Activated naive CD4-positive, alpha-beta T cell treated with Interleukin-2 at 50 U/mL for 16 hours (primary cell): ENCODE results near the gene PDZD8.
"Not testable (repeated sequence)": the region's sequence is repeated elsewhere in the genome, so short reads cannot be mapped to it uniquely, and the experiment has no call there.

ENCODE experiments used
- DNase-seq: peaks from one replicate; pipeline ENCODE4 v3.0.0-alpha.2; 2020

The PDZD8 gene

DNA sequence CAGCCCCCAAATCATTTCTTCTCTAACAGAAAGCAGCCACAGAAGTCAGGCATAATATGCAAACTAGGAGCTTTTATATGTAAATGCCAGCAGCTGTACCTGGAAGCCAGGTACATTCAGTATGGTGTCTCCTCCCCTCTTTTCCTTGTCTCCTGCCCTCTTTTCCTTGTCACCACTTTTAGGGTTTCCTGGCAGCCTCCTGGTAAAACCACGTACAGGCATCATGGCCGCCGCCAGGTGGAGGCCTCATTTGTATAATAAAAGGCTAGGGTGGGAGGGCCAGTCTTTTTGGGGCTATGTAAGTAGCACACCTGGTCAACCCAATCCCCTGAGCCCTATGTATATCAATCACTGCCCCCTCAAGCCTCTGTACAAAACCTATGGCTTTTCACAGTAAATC, 28.7 kb downstream of the PDZD8 start:
- no peak for DNase-seq

DNA sequence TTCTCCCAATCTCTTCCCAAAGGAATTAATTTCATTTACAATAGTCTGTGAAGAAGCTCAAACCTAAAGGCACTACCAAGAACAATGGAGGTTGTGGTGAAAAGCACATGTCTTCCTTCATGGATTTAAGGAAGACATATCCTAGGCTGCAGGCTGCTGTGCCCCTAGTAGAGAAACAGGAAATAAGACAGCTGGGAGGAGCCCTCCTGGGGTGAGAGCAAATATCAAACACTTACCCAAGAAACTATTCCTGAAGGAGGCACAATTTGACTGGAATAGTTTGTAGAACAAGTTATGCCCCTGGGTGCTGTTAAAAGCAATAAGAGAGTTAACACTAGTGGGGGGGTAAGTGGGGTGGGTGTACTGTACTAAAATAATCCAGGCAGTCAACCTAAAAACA, 30.1 kb downstream of the PDZD8 start:
- DNase-seq = no peak

DNA sequence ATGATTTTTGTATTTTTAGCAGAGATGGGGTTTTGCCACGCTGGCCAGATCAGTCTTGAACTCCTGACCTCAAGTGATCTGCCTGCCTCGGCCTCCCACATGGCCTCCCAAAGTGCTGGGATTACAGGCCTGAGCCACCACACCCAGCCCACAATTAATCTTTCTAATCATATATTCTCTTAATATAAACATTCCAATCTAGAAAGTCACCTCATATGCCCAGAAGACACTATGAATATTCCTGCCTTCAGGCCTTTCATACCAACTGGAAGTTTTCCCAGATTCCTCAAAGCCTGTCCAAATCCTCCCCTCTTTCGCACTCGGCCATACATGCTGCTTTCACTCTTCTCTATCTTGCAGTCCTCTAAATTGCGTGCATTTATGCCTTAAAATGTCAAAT, 32.6 kb downstream of the PDZD8 start:
- DNase-seq = no peak

DNA sequence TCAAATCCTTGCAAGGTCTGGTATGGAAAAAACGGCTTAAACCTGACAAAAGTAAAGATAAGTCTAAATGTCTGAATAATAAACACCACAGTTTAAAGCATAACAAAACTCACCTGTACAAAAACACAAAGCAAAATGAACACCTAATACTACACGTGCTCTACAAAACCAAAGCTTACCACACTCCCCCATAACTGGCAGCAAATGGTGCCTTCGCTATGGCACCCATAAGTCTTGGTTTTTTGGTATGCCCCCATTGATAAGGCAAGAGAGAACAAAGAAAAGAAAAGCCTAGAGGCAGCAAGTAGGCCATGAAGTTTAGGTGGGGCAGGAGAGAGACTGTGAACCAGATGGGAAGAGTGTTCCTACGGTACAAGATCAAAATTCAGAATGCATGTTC, 34.2 kb downstream of the PDZD8 start:
- no peak for DNase-seq

DNA sequence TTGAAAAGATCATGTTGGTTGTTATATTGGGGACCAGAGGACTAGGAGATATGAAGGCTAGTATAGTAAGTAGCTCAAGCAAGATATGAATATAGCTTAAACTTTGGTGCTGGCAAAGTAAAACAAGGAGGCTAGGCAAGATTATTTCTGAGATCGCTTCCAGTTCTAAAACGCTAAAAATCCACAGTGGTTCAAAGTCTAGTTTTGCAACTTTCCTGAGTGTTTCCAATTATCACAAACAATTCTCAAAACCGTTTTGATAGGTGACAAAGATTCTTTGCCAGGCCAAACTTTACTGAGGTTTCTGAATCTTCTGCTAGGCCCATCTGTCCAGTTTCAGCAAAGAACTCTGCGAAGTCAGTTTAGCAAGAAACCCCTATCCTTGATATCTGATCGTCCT, 35.3 kb downstream of the PDZD8 start:
- no peak for DNase-seq

DNA sequence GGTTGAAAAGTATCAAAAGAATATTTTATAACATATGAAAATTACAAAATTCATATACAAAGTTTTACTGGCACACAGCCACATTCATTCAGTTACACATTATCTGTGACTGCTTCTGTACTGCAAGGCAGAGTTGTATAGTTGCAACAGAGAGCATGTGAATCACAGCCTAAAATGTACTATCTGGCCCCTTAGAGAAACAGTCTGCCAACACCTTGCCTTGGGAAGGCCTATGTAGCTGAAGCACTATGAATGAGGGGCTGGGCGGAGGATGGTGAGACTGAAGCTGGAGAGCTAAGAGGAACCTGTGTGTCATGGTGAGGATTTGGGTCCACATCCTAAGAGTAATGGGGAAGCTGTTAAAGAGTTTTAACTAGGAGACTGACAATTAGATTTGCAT, 35.7 kb downstream of the PDZD8 start:
- DNase-seq = no peak

DNA sequence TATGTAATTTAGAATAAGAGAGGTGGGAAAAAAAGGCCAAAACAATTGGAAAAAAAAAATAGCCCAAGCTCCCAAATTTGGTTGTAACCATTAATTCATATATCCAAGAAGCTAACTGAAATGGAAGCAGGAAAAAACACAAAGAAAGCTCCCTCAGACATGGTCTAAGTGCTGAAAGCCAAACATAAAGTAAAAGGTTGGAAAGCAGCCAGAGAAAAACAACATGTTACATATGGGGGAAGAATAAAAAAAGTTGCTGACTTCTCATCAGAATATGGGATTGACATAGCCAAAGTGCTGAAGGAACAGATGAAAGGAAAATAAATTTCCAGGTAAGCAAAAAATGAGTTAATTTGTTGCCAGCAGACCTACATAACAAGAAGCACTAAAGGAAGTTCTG, 40.3 kb downstream of the PDZD8 start:
- no peak for DNase-seq

DNA sequence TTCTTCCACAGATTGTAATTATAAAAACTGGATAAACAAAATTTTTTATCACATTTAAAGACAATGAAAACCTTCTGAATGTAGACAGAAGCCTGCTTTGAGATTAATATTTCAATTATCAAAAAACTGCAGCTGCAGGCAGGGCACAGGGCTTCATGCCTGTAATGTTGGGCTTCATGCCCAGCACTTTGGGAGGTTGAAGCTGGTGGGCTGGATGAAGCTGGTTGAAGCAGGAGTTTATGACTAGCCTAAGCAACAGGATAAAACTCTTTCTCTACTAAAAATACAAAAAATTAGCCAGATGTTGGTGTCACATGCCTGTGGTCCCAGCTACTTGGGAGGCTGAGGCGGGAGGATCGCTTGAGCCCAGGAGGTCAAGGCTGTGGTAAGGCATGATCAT, 41.2 kb downstream of the PDZD8 start:
- DNase-seq = no peak

DNA sequence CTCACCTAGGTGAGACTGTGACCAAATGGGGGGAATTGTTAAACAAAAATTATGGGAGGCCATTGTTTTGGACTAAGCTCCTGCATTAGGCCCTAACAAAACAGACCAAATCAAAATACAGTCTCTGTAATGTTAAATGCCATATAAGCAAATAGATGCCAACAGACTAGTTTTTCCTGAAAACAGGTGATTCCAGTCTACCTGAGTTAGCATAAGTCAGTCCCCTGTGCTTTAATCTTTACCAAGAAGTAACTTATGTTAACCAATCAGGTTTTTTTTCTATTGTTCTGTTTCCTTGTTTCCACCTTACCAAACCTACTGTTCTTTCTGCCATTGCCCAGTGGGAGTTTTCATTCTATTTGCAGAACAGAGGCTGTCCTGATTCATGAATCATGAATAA, 48.0 kb downstream of the PDZD8 start:
- no peak for DNase-seq

DNA sequence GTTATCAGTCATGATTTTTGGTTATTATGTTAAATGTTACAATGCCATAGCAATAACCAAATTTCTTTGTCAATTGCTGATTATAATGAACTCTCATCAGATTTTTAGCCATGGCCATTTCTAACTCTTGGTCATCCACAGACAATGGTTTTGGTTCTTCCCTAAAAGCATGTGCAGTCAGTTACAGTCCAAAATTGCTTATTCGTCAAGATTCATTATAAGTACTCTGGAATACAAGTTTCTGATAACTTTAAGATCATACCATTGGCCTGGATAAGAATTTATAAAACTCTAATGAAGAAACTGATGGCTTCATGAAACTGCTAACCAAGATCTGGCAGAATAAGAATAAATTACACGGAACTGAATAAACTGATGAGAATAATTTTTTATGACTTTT, 50.9 kb downstream of the PDZD8 start:
- DNase-seq = no peak

DNA sequence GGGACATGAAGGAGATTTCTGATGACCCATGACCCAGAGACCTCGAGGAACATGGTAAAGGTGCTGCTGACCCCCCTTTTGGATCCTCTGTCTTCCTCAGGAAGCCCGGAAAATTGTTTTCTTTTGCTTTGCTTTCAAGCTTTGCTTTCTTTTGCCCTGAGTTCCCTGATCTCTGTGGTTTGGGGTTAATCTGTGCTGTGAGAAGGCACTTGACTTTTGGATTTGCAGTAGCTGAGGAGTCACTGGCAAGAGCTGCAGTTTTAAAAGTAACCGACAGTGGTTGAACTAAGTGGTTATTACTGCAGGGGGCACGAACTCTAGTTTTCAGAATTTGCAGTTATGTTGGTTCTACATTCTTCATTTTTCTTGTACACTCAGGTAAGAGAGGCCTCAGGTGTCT, 53.0 kb downstream of the PDZD8 start:
- no peak for DNase-seq

DNA sequence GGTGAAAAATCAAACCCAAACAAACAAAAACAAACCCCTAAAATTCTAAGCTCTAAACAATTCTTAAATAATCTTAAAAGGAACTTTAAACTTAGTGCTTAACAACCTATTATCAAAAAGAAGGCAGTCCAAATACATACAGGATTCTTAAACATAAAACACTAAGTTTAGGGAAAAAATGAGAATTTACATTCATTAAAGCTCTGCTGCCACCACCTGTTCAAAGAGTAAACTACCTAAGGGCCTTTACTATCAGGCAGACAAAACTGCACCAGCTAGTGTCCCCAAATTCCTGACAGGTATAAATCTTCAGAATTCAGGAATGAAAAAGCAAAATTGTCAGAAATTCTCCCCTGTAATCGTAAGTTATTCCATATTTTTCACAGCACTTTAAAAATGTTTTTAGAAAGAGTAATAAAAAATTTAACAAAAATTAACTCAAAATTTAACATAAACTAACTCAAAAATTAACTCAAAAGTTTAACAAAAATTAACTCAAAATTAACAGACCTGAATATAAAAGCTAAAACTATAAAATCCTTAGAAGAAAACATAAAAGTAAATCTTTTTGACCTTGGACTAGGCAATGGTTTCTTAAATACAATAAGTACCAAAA, 55.1 kb downstream of the PDZD8 start:
- DNase-seq = no peak

DNA sequence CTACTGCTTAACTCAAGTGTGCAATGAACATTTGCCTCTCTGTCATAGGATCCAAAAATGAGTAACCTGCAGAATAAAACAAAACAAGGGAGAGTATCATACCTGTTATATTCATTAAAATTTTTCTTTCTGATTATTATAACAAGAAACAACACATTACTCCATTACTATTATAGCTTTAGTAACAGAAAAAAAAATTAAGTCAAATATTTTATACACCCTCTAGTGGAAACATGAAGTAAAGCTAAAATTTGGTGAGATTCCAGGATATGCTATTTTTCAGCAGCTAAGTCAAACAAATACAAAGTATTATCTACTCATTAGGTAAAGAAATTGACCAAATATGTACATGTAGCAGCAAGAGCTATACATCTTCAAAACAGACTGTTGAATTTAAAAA, 56.3 kb downstream of the PDZD8 start:
- no peak for DNase-seq

DNA sequence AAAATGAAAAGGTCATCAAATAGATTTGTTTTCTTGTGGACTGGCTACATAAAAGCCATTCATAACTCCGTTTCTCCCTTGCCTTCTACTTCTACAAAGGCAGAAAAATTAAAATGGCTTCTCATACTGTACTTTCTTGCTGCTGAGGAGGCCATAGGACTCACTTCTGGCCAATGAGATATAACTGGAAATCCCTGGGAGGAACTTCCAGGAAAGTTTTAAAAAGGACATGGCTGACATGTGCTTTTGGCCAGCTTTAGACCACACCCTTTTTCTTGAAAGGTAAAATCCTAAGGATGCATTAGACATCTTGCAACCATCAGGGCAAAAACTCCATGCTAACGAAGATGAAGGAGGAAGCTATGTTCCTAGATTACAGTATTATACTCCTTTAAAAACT, 58.5 kb downstream of the PDZD8 start:
- DNase-seq = no peak

DNA sequence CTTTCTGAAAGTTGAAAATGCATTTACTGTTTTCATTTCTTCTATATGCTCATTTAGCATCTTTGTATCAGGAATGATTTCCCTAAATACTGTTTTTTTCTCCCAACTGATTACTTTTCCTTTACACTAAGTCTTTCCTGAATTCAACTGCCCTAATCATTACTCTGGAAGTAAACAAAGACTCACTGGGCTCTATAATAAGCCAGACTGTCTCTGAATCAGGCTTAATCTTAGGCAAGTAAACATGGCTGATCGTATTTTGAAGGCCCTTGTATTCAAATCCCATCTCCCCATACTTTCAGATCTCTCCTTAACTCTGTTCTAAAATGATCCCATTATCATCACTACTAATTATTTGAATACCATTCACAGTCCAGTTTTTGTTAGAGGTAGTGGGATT, 61.6 kb downstream of the PDZD8 start:
- DNase-seq = no peak

DNA sequence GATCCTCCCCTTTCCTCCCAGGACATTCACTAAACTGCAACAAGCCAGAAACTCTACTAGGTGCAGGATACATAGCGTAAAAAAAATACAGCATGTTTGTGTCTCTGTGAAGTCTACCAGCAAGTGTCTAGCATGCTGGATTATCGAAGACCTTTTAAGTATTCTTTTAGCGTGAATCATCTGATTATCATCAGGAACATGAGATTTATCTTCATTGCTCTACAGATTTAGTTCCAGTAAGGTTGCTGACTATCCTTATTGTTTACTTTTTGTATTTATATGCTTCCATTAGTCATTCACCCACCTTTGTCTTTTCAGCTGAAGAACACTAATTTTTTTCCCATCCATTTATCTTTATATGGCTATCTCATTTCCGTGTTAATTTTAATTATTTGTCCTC, 62.8 kb downstream of the PDZD8 start:
- no peak for DNase-seq

DNA sequence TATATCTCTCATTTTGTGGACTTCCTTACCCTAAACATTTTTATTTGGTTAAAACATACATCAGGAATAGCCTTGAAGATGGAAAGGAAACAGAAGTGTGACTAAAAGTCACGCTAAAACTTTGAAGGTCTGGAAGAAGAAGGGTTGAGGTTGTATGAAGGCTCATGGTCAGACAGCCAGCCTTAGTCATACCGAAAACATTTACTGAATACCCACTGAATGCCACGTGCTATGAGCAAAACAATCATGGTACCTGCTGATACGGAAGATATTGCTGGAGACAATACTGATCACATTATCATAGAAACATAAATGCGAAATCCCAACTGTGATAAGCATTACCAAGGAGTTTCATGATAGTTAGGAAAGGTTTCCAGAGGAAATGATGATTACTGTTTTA, 64.0 kb downstream of the PDZD8 start:
- no peak for DNase-seq

DNA sequence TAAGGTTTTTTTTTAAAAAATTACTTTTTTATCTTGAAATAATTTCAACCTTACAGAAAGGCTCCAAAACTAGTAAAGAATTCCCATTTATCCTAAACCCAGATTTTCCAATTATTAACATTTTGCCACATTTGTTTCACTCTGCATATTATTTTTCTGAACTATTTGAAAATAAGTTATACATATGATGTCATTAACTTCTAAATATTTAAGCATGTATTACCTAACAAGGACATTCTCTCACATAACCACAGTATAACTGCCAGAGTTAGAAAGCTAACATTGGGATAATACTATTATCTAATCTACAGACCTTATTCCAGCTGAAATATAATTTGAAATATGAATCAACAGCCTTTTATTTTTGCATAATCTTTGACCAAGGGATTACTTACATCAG, 68.6 kb downstream of the PDZD8 start:
- DNase-seq = no peak

DNA sequence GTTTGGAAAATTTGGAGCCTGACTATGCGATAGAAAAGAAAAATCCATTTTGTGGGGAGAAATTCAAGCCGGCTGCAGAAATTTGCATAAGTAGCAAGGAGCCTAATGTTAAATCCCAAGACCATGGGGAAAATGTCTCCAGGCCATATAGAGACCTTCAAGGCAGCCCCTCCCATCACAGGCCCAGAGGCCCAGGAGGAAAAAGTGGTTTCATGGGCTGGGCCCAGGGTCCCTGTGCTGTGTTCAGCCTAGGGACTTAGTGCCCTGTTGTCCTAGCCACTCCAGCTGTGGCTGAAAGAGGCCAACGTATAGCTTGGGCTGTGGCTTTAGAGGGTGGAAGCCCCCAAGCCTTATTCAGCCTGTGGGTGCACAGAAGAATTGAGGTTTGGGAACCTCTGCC, 71.8 kb downstream of the PDZD8 start:
- DNase-seq = not testable (repeated sequence)

DNA sequence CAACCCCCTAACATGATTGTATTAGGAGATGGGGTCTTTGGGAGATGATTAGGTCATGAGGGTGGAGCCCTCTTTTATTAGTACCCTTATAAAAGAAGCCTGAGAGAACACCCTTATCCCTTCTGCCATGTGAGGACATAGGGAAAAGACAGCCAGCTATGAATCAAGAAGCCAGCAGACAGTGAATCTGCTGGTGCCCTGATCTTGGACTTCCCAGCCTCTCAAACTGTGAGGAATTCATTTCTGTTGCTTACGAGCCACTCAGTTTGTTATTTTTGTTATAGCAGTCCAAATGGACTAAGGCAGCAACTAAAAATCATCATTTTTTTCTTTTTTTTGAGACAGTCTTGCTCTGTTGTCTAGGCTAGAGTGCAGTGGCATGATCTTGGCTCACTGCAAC, 74.6 kb downstream of the PDZD8 start:
- DNase-seq = no peak

DNA sequence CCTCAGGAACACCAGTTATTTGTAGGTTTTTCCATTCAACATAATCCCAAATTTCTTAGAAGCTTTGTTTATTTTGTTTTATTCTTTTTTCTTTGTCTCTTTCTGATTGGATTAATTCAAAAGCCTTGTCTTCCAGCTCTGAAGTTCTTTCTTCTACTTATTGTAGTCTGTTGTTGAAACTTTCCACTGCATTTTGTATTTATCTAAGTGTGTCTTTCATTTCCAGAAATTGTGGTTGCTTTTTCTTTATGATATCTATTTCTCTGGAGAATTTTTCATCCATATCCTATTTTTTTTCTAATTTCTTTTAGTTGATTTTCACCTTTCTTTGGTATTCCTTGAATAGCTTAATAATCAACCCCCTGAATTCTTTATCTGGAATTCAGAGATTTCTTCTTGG, 75.8 kb downstream of the PDZD8 start:
- no peak for DNase-seq

DNA sequence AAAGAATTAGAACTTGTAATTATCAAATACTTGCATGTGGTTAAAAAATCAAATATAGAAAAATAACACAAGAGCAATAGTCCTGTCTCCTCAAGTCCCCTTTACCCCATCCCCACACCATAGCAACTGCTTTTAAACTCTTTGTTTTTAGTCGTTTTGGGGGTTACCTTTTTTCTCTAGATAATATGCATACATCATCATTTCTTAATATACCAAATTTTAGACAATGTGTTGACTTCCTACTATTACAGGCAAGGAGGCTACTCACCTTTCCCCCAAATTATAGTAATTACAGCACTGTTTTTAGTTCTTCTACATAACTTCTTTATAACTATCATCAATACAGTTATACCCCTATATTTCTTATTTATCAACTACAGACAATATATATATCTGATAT, 77.0 kb downstream of the PDZD8 start:
- no peak for DNase-seq

DNA sequence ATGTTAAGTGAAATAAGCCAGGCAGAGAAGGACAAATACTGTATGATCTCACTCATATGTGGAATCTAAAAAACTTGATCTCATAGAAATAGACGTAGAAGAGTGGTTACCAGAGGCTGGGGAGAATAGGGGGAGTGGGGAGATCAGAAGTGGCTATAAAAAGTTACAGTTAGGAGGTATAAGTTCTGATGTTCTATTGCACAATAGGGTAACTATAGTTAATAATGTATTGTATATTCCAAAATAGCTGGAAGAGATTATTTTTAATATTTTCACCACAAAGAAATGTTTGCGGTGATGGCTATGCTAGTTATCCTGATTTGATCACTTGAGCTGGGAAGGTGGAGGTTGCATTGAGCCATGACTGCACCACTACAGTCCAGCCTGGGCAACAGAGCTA, 80.5 kb downstream of the PDZD8 start:
- DNase-seq = no peak

DNA sequence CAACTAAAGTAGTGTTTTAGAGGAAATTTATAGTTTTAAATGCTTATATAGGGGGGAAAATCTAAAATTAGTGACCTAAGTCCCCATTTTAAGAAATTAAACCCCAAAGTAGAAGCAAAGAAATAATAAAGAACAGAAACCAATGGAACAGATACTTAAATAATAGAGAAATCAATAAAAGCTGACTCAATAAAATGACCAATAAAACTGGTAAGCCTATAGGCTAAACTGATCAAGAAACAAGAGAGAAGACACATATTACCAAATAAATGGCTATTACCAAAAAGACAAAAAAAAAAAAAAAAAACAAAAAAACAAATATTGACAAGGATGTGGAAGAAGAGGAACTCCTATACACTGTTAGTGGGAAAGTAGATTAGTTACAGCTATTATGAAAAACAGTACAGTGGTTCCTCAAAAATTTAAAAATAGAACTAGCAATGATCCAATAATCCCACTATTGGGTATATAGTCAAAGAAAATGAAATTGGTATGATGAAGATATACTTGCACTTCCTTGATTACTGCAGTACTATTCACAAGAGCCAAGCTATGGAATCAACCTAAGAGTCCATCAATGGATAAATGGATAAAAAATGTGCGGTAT, 81.1 kb downstream of the PDZD8 start:
- no peak for DNase-seq

DNA sequence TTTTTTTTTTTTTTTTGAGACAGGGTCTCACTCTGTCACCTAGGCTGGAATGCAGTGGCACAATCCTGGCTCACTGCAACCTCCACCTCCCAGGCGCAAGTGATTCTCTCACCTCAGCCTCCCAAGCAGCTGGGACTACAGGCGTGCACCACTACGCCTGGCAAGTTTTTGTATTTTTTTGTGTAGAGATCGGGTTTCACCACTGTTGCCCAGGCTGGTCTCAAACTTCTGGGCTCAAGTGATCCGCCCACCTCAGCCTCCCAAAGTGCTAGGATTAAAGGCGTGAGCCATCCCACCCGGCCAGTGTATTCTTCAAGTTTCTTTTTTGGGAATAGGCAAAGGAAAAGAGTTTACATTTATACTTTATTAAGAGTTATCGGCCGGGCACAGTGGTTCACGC, 84.4 kb downstream of the PDZD8 start:
- not testable (repeated sequence) for DNase-seq
